ENCODE data around the gene DPF3.

- TF ChIP-seq POLR2A (IDR thresholded peaks at IDR 0.05) (no peak), CTCF (IDR thresholded peaks at IDR 0.05) (no peak)
Measured at GRCh38 chr14:72743626-72744025, 150.3 kb downstream of the DPF3 start.

Measured in lower leg skin (tissue), 3 donors.